RCC 7860 (cell line): ENCODE measurements around the gene TNK2.

Source experiments
- DNase-seq: peaks from one replicate; pipeline ENCODE4 v3.0.0-alpha.2; 2015; ENCODE audit warnings: low spot score
- FAIRE-seq: peaks from 2 replicates; lab custom pipeline; 2012; peaks lifted over from hg19 to GRCh38; lab: Jason Lieb, UNC

Gene TNK2

DNA sequence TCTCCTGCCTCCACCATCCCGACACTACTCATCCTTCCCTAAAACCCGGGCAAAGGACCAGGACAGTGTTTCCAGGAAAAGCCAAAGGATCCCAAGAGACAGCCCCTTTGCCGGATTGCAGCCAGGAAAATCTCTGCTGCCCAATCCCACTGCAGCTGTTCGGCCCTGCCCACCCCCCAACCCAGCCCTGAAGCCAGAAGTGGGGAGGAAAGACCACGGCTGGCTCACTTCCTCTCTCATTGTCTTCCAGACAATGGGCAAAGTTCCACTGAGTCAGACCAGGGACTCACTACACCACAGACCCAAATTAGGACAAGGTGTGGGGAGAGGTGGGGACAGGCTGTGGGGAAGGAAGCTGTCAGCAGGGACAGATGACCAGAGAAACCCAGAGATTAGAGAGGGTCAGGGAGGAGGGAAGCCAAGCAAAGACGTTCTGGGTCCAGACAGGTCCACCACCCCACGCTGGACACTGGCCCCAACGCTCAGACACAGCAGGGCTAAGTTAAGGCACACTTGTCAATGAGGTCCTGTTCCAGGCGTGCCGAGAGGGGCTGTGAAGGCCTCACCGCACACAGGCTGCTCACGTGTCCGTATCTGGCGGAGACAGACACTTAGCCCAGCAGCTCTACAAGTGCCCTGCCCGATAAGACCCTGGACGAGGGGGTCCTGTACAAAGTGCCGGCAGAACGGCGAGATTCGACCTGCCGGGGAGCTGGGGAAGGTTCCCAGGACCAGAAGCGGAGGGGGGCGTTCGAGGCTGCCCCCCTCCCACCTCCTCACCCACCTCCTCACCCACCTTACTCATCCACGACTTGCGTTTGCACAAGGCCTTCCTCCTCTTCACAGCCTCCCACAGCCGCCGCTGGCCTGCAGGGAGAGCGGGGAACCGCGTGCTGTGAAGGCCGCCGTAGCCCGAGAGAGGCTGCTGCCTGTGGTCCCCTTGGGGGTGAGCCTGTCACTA is 21.9 kb downstream of the TNK2 start:
- FAIRE-seq (no peak), DNase-seq (no peak)

DNA sequence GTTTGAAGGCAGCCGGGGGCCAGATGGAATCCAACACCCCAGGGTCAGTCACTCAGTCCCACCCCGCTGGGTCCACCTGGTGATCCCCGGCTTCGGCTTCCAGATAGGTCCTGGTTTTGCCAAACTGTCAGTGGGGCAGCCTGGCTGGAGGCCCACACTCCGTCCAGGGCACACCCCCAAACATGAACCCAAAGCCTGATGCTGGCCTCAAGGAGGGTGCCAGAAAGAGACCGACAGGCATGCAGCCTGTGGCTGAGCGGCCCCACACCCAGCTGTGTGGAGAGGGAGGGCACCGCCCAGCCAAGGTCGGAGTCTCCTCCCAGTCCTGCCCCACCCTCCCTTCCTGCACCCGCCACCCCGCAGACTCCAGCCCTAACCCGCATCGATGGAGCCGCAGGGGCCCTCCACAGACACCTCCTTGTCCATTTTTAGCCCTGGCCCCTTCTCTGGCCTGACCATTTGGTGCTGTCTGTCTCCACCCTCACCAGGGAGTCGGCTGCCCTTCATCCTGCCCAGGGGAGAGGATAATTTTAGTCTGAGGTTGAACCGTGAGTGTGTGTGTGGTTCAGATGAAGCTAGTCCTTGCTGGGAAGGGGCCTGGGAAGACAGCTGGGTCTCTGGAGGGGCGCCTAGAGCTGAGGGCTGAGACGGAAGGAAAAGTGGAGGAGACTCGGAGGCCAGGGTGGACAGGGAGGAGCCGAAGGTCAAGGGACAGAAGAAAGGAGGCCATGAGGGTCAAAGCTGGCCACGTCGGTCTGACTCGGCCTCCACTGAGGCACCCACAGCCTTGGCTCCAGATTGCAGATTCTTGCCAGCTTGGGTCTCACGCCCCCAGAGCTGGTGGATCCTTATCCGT is 23.1 kb downstream of the TNK2 start:
- DNase-seq (no peak), FAIRE-seq (no peak)

DNA sequence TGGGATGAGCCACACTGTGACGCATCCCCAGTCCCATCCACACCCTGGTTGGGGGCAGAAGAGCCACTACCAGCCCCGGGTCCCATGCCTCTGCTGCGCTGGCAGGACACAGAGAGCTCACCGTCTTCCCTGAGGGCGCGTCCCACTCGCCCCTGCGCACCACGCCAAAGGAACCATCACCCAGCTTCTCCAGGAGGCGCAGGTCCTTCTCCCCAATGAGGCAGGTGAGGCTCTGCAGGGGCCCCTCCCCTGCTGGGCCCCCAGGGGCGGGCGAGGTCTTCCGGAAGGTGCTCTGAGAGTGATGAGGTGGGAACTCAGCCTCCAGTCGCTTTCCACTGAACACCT is 23.7 kb downstream of the TNK2 start:
- FAIRE-seq = no peak
- no peak for DNase-seq

DNA sequence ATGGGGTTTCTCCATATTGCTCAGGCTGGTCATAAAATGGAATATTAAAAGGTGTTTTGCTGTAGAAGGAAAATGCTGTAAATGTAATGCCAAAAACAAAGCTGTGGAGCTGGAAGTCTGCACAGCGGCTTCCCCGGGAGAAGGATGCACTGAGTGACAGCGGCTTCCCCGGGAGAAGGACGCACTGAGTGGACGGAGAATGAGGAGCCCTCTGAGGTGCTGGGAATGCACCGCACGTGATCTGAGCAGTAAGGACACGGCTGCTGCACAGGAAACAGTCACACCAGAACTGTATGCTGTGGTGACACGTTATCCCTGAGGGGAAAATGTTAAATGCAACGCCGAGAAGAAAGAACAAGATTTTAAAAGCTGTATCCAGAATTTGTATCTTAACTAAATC is 24.6 kb downstream of the TNK2 start:
- no peak for DNase-seq
- no peak for FAIRE-seq

DNA sequence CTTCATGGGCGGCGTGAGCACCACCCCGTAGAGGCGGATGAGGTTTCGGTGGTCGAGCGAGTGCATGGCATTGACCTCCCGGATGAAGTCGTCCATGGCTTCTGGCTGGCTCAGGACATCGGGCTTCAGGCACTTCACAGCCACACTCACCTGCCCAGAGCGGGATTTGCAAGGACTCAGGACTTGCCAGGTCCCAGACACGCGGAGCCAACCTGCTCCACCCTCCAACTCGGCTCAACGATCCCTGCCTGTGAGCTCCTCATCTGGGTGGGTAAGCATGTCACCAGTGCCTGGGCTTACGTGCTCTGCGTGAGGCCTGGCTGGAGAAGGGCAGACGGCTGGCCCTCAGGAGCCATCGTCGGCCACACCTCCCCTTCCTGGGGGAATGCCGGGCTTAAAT is 25.2 kb downstream of the TNK2 start:
- no peak for DNase-seq
- FAIRE-seq = no peak

DNA sequence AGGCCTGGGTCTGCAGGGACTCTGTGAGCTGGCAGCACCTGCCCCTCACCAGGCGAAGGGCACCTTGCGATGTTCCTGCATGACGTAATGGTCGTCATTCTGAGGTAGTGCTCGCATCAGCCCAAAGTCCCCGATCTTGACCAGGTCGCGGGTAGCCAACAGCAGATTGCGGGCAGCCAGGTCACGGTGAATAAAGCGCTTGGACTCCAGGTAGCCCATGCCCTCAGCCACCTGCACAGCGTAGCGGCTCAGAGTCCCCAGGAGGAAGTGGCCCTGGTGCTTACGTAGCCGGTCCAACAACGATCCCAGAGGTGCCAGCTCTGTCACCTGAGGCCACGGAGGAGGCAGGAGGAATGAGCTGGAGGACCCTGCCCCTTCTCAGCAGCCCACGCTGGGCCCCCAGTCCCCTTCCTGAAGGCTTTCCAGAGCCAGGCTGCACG is 26.3 kb downstream of the TNK2 start:
- no peak for FAIRE-seq
- no peak for DNase-seq

DNA sequence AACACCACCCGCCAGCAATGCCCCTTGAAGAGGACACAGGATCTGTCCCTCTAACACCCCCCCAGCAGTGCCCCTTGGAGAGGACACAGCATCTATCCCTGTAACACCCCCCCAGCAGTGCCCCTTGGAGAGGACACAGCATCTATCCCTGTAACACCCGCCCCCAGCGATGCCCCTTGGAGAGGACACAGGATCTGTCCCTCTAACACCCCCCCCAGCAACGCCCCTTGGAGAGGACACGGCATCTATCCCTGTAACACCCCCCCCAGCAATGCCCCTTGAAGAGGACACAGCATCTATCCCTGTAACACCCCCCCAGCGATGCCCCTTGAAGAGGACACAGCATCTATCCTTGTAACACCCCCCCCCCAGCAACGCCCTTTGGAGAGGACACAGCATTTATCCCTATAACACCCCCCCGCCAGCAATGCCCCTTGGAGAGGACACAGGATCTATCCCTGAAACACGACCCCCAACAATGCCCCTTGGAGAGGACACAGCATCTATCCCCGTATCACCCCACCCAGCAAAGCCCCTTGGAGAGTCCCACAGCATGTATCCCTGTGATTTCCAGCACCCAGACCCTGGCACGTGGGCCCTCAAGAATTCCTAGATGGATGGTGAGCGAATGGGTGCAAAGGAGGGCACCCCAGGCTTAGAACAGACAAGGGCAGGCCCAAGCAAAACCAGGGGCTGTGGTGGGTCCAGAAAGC is 26.9 kb downstream of the TNK2 start:
- FAIRE-seq = no peak
- DNase-seq = no peak

DNA sequence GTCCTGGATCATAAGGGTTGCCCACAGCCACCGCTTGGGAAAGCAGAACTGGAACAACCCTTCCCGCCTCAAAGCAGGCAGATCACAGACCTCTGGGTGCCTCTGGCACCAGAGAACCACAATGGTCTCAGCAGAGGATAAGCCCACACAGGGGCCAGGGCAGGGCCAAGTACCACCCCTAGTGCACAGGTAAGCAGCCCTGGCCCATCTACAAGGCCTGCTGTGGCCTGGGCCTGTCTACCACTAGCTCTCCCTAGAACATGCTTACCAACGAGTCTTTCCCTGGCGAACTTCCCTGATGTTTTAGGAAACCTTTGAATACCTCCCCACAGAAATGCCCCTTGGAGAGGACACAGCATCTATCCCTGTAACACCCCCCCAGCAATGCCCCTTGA is 28.3 kb downstream of the TNK2 start:
- FAIRE-seq = no peak
- DNase-seq = no peak

DNA sequence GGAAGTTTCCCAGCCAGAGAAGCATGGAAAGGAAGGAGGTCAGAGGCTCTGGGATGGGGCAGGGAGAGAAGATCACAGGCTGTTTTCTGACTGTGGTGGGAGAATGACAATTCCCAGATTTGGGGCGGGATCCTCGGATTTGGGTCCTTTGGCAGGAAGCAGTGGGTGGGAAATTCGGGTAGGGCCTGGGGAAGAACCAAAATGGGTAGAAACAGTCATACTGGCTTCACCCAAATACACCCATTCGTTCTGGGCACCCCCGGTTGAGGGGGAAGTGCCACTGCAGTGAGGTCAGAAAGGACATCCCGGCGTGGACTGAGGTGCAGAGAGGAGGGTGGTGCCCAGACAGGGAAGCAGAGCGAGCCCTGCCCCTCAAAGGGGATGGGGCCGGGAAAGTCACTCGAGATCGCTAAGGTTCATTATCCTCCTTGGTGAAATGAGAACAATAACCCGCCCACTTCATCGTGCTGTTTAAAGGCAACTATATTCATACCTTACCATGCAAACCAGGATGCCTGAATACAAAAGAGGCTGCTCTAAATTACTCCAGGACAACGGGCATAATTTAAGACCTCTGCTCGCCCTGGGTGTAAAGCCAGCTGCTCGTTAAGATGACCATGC is 28.8 kb downstream of the TNK2 start:
- no peak for DNase-seq
- no peak for FAIRE-seq

DNA sequence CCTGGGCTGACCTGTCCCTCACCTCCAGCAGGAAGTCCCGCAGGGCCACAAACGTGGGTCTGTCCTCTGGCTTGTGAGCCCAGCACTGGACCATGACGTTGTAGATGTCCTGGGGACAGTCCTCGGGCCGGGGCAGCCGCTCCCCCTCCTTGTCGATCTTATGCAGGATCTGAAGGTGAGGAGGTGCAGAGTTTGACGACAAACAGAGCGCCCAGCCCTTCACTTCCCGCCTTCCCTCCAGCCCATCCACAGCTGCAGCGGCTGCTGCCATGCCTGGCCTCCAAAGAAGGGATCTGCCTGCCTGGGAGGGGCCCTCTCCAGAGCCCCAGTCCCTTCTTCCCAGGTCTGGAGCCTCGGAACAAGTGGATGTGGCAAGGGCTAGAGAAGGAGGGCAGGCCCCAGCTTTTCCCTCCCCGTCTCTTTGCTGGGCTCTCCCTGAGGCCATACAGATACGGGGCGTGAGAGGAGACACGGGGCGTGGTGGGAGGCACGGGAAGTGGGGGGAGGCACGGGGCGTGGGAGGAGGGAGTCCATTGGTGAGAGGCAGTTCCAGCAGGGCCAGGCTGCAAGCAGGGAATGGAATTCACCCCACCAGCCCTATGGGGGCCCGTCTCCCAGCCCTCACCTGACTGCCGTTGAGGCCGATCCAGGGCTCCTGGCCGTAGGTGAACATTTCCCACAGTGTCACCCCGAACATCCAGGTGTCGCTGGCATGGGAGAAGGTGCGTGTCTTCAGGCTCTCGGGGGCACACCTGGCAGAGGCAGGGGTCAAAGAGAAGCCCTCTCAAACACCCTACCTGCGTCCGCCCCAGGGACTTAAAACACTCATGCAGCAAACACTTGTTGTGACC is 29.7 kb downstream of the TNK2 start:
- no peak for FAIRE-seq
- no peak for DNase-seq

DNA sequence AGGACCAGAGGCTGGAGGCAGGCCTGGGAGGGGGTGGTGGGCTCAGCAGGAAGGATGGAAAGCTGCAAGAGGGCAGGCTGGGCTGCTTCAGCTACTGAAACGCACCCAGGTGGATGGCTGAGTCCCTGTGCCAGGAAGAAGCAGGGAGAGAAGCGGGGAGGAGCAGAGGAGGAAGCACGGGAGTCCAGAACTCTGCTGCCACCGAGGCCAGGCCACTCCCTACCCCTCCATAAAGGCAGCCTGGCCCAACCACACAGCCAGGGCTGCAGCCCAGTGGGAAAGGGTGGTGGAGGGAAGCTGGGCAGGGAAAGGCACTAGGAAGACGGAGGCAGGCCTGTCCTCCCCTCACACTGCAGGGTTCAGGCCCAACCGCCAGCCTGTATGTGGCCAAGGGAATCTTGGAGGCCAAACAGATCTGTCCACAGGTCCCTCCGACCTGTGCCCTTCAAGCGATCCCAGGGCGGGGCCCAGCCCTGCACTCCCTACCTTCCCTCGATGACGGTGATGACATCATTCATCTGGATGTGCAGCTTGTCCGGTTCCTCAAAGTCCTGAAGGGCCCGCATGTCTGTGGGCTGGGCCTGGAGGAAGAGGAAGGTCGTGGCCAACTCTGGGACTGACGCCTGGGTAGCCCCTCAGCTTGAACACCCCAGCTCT is 30.5 kb downstream of the TNK2 start:
- no peak for DNase-seq
- FAIRE-seq = no peak

DNA sequence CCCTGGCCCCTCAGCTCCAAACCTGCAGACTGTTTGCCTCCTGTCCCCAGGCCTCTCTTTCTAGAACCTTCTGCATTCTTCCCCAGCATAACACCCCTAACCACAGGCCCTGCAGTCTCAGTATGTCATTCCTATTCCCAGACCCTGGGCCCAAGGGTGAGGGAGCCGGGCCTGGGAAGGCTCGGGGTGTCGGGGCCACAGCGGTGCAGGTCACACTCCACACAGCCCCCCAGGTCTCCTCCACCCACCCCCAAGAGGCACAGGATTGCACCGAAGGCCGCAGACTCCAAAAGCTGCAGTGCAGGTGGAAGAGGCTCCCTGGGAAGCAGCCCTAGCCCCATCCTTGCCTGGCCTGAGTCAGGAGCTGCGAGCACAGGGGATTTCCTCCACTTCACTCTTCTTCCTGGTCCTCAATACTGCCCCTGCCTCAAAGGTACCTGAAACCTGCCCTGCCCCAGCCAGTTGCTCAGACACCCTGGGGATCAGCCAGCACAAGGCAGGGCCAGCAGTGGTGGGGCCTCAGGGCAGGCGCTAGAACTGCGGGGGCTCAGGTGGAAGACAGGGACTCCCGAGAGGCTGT is 31.1 kb downstream of the TNK2 start:
- DNase-seq (no peak), FAIRE-seq (no peak)

DNA sequence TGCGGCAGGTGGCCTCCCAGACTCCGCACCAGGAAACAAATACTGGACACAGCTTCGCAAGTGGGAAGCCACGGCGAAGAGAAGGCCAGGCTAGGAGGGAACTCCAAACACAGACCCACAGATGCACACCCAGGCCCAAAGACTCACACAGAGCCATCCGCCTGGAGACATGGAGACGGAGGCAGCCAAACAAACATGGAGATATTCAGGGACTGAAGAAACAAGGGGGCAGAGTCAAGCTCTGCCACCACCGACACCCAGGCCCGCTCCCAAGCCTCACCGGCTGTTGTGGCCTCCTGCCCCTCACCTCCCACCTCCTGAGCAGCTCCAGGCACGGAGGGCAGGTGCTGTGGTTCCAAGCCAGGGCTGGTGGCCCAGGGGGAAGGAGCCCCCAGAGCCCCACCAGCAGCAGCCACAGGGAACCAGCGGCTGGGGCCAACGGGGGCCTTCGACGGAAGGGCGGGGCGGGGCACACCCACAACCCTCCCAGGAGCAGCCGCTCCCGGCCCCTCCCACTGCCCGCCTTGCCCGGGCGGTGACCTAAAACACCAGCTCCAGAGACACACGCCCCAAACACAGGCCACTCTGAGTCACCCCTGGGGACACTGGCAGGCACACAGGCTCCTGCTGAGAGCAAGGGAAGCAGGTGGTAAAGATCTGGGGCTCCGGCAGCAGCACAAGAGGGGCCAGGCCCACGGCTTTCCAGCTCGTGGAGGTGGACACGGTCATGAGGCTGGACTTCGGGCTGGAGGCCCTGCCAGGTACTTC is 31.9 kb downstream of the TNK2 start:
- FAIRE-seq (no peak), DNase-seq (peak; percentile 7)

DNA sequence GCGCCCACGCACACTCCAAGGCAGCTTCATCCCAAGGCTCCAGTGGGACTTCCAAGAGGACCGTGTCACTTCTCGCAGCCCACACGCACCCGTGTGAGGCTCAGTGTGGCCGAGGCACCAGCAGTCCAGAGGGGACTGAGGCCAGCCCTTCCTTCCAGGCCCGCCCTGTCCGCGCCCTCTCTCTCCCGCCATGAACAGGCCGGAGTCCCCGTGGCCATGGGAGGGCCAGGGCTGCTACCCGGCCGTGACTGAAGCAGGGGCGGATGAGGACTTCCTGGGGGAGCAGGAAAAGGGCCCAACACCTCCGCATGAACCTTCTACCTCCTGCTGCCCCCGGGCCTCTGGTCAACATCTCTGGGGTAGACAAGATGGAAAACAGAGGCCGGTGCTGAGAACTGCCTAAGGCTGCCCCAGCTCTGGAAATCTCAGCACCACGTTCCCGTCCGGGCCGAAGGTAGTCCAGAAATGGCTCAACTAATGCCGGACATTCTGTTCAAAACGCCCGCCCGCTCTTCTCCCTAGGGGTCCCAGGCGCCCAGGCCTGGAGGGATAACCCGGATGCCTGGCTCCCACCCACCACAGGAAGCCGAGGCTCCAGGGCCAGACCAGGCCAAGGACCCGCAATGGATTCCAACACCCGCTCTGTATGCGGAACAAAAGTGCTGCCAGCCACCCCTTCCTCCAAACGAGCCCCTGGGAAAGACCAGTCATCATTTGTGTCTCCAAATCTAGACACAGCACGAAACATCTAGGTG is 32.7 kb downstream of the TNK2 start:
- no peak for DNase-seq
- no peak for FAIRE-seq

DNA sequence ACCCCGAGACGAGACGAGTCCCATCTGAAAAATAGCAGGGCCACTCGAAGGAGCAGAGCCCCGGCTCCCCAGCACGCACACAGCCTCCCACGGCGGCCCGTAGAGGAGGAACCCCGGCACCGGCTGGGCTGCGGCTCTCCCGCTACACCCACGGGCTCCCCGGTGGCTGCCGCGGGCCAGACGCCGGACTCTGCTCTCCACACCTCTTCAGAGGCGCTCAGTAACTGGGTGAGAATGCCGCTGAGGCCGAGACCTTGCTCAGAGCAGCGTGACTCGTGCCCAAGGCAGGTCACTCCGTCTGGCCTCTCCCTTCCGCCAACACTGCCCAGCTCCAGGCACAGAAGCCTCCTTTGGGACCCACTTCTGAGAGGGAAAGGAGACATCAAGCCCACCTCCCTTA is 34.4 kb downstream of the TNK2 start:
- no peak for FAIRE-seq
- DNase-seq = peak; percentile 42

DNA sequence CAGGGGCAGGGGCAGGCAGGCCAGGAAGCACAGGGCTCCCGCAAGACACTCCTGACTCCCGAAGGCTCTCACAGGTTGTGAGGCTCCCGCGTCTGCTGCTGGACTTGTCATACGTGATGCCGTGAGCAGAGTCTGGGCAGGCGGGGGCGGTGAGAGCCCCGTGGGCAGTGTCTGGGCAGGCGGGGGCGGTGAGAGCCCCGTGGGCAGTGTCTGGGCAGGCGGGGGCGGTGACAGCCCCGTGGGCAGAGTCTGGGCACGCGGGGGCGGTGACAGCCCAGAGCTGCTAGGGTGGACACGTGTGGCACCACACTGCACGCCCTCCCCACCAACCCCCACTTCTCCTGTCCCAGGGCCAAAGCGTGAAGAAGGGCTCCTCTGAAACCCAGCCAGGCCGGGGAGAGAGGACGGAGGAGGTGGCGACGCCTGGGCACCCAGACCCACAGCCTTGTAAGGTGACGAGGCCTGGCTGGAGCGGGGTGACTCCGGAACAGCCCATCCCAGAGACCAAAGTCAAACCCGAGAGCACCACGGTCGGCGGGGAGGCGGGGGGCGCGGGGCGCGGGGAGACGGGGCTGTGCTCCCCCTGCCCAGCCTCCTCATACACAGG is 35.0 kb downstream of the TNK2 start:
- no peak for DNase-seq
- FAIRE-seq = no peak

DNA sequence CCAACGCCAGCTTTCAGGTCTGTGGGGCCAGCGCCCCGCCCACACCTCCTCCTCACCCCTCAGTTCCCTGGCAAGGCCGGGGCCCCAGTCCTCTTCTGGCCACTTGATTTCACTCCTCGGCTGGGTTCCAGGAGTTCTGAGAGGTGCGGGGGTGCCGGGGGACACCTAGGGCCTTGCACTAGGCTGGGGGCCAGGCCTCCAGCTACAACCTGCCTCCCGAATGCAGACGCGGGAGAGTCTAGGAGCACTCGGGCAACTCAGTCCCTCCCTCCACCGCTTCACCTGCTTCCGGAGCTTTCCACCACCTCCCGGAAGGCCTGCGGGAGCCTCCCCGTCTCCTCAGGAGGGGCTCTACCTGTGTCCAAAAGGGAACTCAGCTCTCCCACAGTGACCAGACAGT is 35.6 kb downstream of the TNK2 start:
- FAIRE-seq = no peak

More for the DNA sequence above, 35.6 kb downstream of the TNK2 start:
- DNase-seq = no peak
